Measurements from ENCODE around the gene DDO. TPM values are rescaled to one million over a fixed set of nuclear protein-coding genes. Genes with fewer than 3 reads are reported as not detected.
A peak's percentile ranks its signal among the peaks of the same experiment; 100 is the strongest.

The DDO gene
- total and polyA plus RNA-seq, 2 experiments from 2014 or later: 0.10 TPM; not detected in 1

DNA sequence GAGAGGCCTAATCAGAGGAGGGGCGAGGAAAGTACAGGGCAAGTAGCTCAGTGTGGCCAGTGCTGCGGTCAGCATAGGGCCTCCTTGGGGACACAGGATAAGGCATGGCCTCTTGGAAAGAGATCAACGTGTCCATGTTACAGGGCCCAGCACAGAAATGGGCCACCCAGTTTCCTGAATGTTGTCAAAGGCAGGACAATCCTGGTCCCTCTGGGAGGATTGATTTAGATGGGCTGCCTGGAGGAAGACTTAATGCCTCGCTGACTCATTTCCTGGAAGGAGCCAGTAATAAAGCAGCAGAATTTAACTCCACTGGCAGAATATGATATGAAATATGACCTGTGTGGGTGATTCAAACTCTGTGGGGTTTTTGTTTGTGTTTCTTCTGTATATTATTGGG, 16.6 kb downstream of the DDO start:
- no peaks in the 10 kb centered on the region for H3K9me3 Mint-ChIP-seq
- no peak overlapping the region for H3K4me3 ChIP-seq
- no peak overlapping the region for H3K27ac ChIP-seq (ENCODE audit: low read depth)
- H3K36me3 ChIP-seq (ENCODE audit: insufficient read depth): no peaks in the 10 kb centered on the region
- H2AFZ ChIP-seq: peak overlapping the region; percentile 76
- peaks cover 3% of the 10 kb centered on the region; the same call in 1 of the 3 replicates for H3K36me3 Mint-ChIP-seq (ENCODE audit: low read depth)
- ATAC-seq (no peak), DNase-seq (ENCODE audit: low spot score) (no peak)
- H4K20me1 ChIP-seq (replicated peaks; ENCODE audit: insufficient read depth): no peaks in the 10 kb centered on the region
- H3K27ac Mint-ChIP-seq: no peak overlapping the region
- H3K4me1 ChIP-seq (ENCODE audit: insufficient read depth): no peaks in the 10 kb centered on the region
- H3K9me2 ChIP-seq (ENCODE audit: insufficient read depth): no peaks in the 10 kb centered on the region
- H3K4me2 ChIP-seq: no peak overlapping the region
- H3K27me3 Mint-ChIP-seq (ENCODE audit: insufficient read depth, low read depth, poor library complexity): peaks cover 6% of the 10 kb centered on the region
- no peaks in the 10 kb centered on the region for H3K27me3 ChIP-seq (ENCODE audit: insufficient read depth)
- no peaks in the 10 kb centered on the region for H3F3A ChIP-seq (replicated peaks; ENCODE audit: low read depth)
- TF ChIP-seq ZNF114 (CRISPR knock-in tag; IDR thresholded peaks at IDR 0.05) (no peak), EZH2 (IDR thresholded peaks at IDR 0.05; ENCODE audit: low read depth, unreplicated experiment) (no peak), ZNF462 (CRISPR knock-in tag; IDR thresholded peaks at IDR 0.05) (no peak), EZH2phosphoT487 (IDR thresholded peaks at IDR 0.05; ENCODE audit: unreplicated experiment) (no peak), STAT1 (IDR thresholded peaks at IDR 0.05; ENCODE audit: unreplicated experiment) (no peak), NANOG (IDR thresholded peaks at IDR 0.05; ENCODE audit: borderline replicate concordance) (no peak), ZNF331 (CRISPR knock-in tag; IDR thresholded peaks at IDR 0.05; ENCODE audit: low read depth) (no peak), JUNB (IDR thresholded peaks at IDR 0.05; ENCODE audit: unreplicated experiment) (no peak), CREB1 (CRISPR knock-in tag; IDR thresholded peaks at IDR 0.05; ENCODE audit: low read depth) (no peak), POLR2AphosphoS5 (IDR thresholded peaks at IDR 0.05; ENCODE audit: low read depth) (no peak)
- TF ChIP-seq, protein P1, sequence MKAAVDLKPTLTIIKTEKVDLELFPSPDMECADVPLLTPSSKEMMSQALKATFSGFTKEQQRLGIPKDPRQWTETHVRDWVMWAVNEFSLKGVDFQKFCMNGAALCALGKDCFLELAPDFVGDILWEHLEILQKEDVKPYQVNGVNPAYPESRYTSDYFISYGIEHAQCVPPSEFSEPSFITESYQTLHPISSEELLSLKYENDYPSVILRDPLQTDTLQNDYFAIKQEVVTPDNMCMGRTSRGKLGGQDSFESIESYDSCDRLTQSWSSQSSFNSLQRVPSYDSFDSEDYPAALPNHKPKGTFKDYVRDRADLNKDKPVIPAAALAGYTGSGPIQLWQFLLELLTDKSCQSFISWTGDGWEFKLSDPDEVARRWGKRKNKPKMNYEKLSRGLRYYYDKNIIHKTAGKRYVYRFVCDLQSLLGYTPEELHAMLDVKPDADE (IDR thresholded peaks at IDR 0.05): no peak
- TF ChIP-seq, protein P2, sequence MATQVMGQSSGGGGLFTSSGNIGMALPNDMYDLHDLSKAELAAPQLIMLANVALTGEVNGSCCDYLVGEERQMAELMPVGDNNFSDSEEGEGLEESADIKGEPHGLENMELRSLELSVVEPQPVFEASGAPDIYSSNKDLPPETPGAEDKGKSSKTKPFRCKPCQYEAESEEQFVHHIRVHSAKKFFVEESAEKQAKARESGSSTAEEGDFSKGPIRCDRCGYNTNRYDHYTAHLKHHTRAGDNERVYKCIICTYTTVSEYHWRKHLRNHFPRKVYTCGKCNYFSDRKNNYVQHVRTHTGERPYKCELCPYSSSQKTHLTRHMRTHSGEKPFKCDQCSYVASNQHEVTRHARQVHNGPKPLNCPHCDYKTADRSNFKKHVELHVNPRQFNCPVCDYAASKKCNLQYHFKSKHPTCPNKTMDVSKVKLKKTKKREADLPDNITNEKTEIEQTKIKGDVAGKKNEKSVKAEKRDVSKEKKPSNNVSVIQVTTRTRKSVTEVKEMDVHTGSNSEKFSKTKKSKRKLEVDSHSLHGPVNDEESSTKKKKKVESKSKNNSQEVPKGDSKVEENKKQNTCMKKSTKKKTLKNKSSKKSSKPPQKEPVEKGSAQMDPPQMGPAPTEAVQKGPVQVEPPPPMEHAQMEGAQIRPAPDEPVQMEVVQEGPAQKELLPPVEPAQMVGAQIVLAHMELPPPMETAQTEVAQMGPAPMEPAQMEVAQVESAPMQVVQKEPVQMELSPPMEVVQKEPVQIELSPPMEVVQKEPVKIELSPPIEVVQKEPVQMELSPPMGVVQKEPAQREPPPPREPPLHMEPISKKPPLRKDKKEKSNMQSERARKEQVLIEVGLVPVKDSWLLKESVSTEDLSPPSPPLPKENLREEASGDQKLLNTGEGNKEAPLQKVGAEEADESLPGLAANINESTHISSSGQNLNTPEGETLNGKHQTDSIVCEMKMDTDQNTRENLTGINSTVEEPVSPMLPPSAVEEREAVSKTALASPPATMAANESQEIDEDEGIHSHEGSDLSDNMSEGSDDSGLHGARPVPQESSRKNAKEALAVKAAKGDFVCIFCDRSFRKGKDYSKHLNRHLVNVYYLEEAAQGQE (IDR thresholded peaks at IDR 0.05; ENCODE audit: unreplicated experiment): no peak
- TF ChIP-seq, protein P3, sequence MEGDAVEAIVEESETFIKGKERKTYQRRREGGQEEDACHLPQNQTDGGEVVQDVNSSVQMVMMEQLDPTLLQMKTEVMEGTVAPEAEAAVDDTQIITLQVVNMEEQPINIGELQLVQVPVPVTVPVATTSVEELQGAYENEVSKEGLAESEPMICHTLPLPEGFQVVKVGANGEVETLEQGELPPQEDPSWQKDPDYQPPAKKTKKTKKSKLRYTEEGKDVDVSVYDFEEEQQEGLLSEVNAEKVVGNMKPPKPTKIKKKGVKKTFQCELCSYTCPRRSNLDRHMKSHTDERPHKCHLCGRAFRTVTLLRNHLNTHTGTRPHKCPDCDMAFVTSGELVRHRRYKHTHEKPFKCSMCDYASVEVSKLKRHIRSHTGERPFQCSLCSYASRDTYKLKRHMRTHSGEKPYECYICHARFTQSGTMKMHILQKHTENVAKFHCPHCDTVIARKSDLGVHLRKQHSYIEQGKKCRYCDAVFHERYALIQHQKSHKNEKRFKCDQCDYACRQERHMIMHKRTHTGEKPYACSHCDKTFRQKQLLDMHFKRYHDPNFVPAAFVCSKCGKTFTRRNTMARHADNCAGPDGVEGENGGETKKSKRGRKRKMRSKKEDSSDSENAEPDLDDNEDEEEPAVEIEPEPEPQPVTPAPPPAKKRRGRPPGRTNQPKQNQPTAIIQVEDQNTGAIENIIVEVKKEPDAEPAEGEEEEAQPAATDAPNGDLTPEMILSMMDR (conservative IDR thresholded peaks at IDR 0.05; ENCODE audit: low read depth in 2 of 2): no peak
- no peaks in the 10 kb centered on the region for H3K79me2 ChIP-seq (replicated peaks; ENCODE audit: insufficient read depth)
- no peak overlapping the region for H3K4me3 Mint-ChIP-seq
- H3K4me1 Mint-ChIP-seq: peaks cover 3% of the 10 kb centered on the region; the same call in 1 of the 3 replicates
